Measurements from ENCODE around the gene EIF1AD.

DNA sequence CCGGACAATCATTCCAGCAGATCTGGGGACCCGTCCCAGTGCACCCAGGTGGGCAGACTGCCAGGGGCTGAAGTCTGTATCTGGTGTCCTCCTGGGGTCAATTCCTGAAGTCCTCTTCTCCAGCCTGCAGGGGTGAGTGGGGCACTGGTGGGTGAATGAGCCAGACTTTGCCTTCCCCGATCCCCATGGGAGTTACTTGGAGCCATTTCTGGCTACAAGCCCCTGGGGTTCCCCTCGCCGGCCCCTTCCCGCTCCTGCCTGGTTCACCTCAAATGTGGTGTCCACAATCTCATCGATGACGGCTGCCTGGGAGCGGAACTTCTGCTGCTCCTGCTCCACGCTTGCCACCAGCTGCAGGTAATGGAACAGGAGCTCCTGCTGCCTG is 14.8 kb upstream of the EIF1AD start:
- TF ChIP-seq POLR2A (IDR thresholded peaks at IDR 0.05) (no peak), CTCF (IDR thresholded peaks at IDR 0.05) (no peak)

Data from Peyer's patch (tissue), 4 donors.